NB4 (cell line): Measurements from ENCODE around the gene EMC10.

Source experiments
- DNase-seq: peaks from one replicate; pipeline ENCODE4 v3.0.0; 2010; ENCODE audit warnings: low read depth
- H3K4me3 ChIP-seq: one replicate; pipeline ENCODE4 v1.5.1; 2011; ENCODE audit warnings: mild to moderate bottlenecking, low read depth, low read length, moderate library complexity
- MYC ChIP-seq: IDR thresholded peaks from 2 replicates; pipeline ENCODE4 v1.6.1; 2011; ENCODE audit warnings: low read depth, low read length
- POLR2A ChIP-seq: IDR thresholded peaks from 2 replicates; pipeline ENCODE4 v1.6.1; 2011; ENCODE audit warnings: mild to moderate bottlenecking; ENCODE audit not compliant: insufficient read length; ENCODE audit errors: extremely low read depth
- TF ChIP-seq, protein P1 (sequence below): IDR thresholded peaks from one replicate; pipeline ENCODE4 v1.5.1; 2012; ENCODE audit warnings: low read depth, low read length
- TF ChIP-seq, protein P2 (sequence below): IDR thresholded peaks from 2 replicates; pipeline ENCODE4 v1.6.1; 2011; ENCODE audit warnings: low read depth, low read length

EMC10 gene

DNA sequence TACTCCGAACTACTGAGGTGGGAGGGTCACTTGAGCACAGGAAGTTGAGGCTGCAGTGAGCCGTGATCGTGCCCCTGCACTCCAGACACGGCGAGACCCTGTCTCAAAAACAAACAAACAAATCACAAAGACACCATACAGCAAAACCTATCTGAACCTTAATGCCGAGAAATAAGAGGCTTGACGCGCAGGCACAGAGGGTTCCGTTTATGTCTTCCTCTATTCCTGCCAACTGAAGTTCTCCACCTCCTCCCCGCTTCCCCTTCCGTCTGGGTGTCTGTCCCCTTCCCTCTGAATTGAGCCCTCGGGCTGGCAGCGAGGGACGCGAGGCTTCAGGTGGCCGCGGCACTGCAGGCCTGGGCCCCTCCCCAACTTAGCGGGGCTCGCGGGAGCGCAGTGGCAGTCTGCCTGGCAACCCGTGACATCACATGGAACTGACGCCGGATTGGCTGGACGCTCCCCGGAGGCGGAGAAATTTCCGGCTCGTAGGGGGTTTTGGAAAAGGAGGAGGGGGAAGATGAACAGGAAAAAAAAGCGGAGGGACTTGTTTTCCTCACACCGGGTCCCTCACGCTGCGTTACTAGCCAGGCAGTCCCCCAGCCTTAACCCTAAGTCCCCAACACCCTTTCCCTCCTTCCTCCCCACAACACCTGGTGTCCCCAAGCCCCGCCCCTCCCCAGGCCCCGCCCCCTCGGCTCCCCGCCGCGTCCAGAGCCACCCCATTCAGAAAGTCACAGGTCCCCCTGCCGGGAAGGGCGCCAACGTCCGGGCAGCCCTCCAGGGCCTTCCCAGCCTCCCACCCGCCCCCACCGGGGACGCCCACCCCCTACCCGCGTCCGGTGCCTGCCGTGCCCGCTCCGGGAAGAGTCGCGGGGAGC is 44.7 kb upstream of the EMC10 start:
- peak; percentile 24 for TF ChIP-seq POLR2A
- TF ChIP-seq, protein P1, sequence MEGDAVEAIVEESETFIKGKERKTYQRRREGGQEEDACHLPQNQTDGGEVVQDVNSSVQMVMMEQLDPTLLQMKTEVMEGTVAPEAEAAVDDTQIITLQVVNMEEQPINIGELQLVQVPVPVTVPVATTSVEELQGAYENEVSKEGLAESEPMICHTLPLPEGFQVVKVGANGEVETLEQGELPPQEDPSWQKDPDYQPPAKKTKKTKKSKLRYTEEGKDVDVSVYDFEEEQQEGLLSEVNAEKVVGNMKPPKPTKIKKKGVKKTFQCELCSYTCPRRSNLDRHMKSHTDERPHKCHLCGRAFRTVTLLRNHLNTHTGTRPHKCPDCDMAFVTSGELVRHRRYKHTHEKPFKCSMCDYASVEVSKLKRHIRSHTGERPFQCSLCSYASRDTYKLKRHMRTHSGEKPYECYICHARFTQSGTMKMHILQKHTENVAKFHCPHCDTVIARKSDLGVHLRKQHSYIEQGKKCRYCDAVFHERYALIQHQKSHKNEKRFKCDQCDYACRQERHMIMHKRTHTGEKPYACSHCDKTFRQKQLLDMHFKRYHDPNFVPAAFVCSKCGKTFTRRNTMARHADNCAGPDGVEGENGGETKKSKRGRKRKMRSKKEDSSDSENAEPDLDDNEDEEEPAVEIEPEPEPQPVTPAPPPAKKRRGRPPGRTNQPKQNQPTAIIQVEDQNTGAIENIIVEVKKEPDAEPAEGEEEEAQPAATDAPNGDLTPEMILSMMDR = no peak
- TF ChIP-seq, protein P2, sequence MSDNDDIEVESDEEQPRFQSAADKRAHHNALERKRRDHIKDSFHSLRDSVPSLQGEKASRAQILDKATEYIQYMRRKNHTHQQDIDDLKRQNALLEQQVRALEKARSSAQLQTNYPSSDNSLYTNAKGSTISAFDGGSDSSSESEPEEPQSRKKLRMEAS = peak; percentile 48; the same call in 1 of the 2 replicates
- no peak for TF ChIP-seq MYC
- peak; percentile 68 for DNase-seq
- H3K4me3 ChIP-seq = peak overlapping the region; percentile 59

DNA sequence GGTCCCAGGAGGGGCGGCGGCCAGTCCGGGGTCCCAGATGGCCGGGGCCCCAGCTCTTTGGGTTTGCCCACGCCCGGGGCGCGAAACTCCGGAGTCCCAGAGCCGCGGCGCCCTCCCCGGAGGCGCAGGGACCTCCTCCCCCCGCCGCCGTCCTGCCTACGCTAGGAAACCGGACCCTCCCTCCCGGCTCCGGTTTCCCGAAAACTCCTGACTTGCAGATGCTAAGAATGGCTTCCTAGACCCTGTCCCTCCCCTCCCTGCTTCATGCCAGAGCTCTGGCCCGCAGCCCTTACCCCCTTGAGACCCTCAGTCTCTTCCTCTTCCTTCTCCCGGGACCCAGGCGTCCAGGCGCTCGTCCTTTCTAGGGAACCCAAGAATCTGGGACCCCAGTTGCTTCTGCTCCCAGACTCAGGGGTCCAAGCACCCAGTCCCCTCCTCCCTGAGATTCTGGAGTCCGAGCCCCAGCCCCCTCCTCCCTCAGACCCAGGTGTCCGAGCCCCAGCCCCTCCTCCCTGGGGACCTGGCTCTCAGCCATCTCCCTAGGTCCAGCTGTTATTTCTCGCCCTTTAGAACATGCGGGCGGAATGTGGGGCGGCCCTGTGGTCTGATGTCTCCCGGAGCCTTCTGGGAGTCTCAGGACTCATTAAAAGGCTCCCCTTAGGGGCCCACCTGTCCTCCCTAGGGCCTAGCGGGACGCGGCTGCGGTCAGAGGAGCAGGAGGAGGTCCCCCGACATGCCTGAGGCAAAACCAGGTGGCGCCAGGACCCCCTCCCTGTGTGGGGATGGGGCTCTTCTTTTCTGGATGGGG is 43.9 kb upstream of the EMC10 start, which contains the start of gene MYBPC2:
TSS of gene MYBPC2 (plus strand) at position 672 of the 808 bp plus-strand sequence. CDS start at position 734, 62 bp downstream.
- TF ChIP-seq POLR2A (no peak), MYC (no peak)
- TF ChIP-seq, protein P1 = no peak
- TF ChIP-seq, protein P2 = no peak
- no peak for DNase-seq
- H3K4me3 ChIP-seq = peak within 1 kb of the TSS; percentile 59

DNA sequence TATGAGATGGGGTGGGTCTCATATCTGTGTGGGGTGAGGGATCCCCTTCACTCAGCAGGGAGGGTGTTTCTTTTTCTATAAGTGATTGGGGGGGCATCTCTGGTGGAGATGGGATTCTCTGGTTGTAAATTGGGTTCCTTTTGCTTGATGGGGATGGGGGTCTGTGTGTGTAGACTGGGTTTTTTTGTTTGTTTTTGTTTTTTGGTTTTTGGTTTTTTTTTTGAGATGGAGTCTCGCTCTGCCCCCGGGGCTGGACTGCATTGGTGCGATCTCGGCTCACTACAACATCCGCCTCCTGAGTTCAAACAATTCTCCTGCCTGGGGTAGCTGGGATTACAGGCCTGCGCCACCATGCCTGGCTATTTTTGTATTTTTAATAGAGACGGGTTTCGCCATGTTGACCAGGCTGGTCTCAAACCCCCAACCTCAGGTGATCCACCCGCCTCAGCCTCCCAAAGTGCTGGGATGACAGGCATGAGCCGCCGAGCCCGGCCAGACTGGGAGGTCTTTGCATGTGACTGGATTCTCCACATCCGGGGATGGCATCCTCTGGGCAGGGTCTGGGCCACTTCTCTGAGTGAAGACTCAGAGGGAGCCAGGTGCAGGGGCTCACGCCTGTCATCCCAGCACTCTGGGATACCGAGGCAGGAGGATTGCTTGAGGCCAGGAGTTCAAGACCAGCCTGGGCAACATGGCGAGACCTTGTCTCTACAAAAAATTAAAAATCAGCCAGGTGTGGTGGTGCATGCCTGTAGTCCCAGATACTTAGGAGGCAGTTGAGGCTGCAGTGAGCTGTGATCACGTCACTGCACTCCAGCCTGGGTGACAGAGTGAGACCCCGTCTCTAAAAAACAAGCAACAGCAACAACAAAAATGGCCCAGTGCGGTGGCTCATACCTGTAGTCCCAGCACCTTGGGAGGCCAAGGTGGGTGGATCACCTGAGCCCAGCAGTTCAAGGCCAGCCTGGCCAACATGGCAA is 42.8 kb upstream of the EMC10 start:
- no peak overlapping the region for H3K4me3 ChIP-seq
- no peak for TF ChIP-seq POLR2A
- no peak for TF ChIP-seq MYC
- TF ChIP-seq, protein P2 = no peak
- TF ChIP-seq, protein P1 = no peak
- no peak for DNase-seq

DNA sequence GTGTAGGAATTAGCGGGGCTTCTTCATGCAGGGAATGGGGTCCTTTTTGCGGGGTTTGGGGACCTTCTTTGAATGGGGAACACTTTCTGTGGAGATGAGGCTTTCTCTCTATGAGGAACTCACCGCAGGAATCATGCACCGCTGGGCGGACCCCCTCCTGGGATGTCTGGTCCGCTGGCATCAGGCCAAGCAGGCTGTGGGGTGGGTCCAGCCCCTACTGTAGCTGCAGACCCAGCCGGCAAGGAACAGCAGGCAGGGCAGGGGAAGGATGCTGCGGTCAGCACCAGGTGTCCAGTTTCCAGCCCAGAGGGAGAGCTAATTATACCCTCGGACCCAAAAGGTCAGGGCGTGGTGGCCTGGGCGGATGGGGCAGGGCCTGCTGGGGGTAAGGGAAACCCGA is 41.8 kb upstream of the EMC10 start:
- TF ChIP-seq, protein P1 = no peak
- TF ChIP-seq MYC (no peak), POLR2A (no peak)
- TF ChIP-seq, protein P2 = no peak
- DNase-seq = no peak
- no peak overlapping the region for H3K4me3 ChIP-seq

DNA sequence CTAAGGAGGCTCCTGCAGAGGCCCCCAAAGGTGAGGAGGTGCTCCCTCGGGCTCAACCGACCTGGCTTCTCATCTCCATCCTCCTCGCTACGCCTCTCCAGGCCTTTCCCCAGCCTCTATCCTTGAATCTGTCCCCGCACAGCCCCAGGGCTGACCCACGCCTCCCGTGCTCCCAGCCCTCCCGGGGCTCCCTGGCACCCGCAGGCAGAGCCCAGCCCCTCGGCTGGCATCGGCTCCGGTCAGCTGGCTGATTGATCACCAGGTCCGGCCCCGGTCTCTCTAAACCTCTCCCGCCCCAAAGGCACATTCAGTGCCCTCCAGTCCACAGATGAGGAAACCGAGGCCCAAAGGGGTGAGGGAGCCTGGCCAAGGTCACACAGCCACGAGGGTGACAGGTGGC is 41.1 kb upstream of the EMC10 start:
- no peak overlapping the region for H3K4me3 ChIP-seq
- TF ChIP-seq, protein P1 = no peak
- no peak for TF ChIP-seq POLR2A
- TF ChIP-seq MYC = no peak
- TF ChIP-seq, protein P2 = no peak
- DNase-seq = no peak
